DND-41 (cell line): Measurements from ENCODE around the gene UPB1.

Source experiments
- ATAC-seq: fragments of 200-7000 bp; cut with Tn5 transposase; 3 replicates; pipeline ENCODE4 v1.9.1; 2021; ENCODE audit warnings: low read depth; ENCODE audit not compliant: insufficient read depth
- DNase-seq: peaks from one replicate; pipeline ENCODE4 v3.0.0-alpha.2; 2020
- H2AFZ ChIP-seq: 2 replicates; pipeline ENCODE4 v1.6.0; 2012; ENCODE audit warnings: low read depth, low read length
- H3K27ac ChIP-seq: 2 replicates; pipeline ENCODE4 v1.5.1; 2012; ENCODE audit warnings: low read length, inconsistent platforms
- H3K27me3 ChIP-seq: fragments of 200-600 bp; sonication (generic); 2 replicates; pipeline ENCODE4 v1.6.0; 2012; ENCODE audit warnings: low read length, mild to moderate bottlenecking, inconsistent platforms; ENCODE audit not compliant: insufficient read depth, poor library complexity
- H3K36me3 ChIP-seq: 2 replicates; pipeline ENCODE4 v1.5.1; 2012; ENCODE audit warnings: low read length, inconsistent platforms; ENCODE audit not compliant: insufficient read depth
- H3K4me1 ChIP-seq: 2 replicates; pipeline ENCODE4 v1.5.1; 2012; ENCODE audit warnings: mild to moderate bottlenecking, low read length; ENCODE audit not compliant: insufficient read depth
- H3K4me2 ChIP-seq: 2 replicates; pipeline ENCODE4 v1.6.0; 2012; ENCODE audit warnings: mild to moderate bottlenecking, moderate library complexity, low read length, inconsistent platforms; ENCODE audit not compliant: insufficient read depth
- H3K4me3 ChIP-seq, 2 experiments: fragments of 200-600 bp in 1 of 2; shearing (Covaris generic) in 1 of 2; 2 replicates each; pipeline ENCODE4 v1.5.1; 2012 to 2016; ENCODE audit warnings: inconsistent platforms in 2 of 2, low read length in 2 of 2, mild to moderate bottlenecking in 2 of 2, low read depth in 1 of 2, moderate library complexity in 1 of 2
- H3K79me2 ChIP-seq: 2 replicates; pipeline ENCODE4 v1.6.0; 2012; ENCODE audit warnings: low read length, inconsistent platforms; ENCODE audit not compliant: insufficient read depth
- H3K9ac ChIP-seq: 2 replicates; pipeline ENCODE4 v1.6.0; 2012; ENCODE audit warnings: low read depth, mild to moderate bottlenecking, inconsistent platforms, low read length, moderate library complexity
- H3K9me3 ChIP-seq: 2 replicates; pipeline ENCODE4 v1.5.1; 2012; ENCODE audit warnings: low read length, moderate library complexity, mild to moderate bottlenecking, inconsistent platforms; ENCODE audit not compliant: insufficient read depth, severe bottlenecking
- H4K20me1 ChIP-seq: 2 replicates; pipeline ENCODE4 v1.6.0; 2012; ENCODE audit warnings: low read length; ENCODE audit not compliant: insufficient read depth
- EZH2 ChIP-seq: IDR thresholded peaks from 3 replicates; pipeline ENCODE4 v1.6.1; 2012; ENCODE audit warnings: borderline replicate concordance, low read depth, mild to moderate bottlenecking, moderate library complexity, low read length, inconsistent platforms; ENCODE audit not compliant: severe bottlenecking
- TF ChIP-seq, protein P1 (sequence below): IDR thresholded peaks from 2 replicates; pipeline ENCODE4 v1.5.1; 2012; ENCODE audit warnings: borderline replicate concordance, low read length, moderate library complexity, mild to moderate bottlenecking; ENCODE audit not compliant: poor library complexity, severe bottlenecking; ENCODE audit errors: extremely low read depth

Gene UPB1

DNA sequence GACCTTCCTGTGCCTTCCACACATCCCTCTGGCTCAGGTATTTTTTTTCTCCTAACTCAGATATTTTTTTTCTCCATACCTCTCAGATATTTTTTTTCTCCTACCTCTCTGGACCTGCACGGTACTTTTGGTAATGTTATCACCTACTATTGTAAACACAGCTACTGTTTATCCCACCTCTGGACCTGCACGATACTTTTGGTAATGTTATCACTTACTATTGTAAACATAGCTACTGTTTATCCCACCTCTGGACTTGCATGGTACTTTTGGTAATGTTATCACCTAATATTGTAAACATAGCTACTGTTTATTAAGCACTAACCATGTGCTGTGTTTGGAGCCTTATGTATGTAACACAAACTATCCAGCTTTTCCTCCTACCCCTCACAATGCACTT lies 12.1 kb upstream of the UPB1 start:
- no peak overlapping the region for H3K4me2 ChIP-seq
- H3K9ac ChIP-seq: no peak overlapping the region
- H2AFZ ChIP-seq: no peak overlapping the region
- no peaks in the 10 kb centered on the region for H3K27me3 ChIP-seq
- no peaks in the 10 kb centered on the region for H3K9me3 ChIP-seq
- H3K4me3 ChIP-seq: no peak overlapping the region
- no peaks in the 10 kb centered on the region for H3K79me2 ChIP-seq
- H4K20me1 ChIP-seq: no peaks in the 10 kb centered on the region
- no peak for DNase-seq
- no peaks in the 10 kb centered on the region for H3K4me1 ChIP-seq
- ATAC-seq: no peak
- H3K36me3 ChIP-seq: no peaks in the 10 kb centered on the region
- TF ChIP-seq, protein P1, sequence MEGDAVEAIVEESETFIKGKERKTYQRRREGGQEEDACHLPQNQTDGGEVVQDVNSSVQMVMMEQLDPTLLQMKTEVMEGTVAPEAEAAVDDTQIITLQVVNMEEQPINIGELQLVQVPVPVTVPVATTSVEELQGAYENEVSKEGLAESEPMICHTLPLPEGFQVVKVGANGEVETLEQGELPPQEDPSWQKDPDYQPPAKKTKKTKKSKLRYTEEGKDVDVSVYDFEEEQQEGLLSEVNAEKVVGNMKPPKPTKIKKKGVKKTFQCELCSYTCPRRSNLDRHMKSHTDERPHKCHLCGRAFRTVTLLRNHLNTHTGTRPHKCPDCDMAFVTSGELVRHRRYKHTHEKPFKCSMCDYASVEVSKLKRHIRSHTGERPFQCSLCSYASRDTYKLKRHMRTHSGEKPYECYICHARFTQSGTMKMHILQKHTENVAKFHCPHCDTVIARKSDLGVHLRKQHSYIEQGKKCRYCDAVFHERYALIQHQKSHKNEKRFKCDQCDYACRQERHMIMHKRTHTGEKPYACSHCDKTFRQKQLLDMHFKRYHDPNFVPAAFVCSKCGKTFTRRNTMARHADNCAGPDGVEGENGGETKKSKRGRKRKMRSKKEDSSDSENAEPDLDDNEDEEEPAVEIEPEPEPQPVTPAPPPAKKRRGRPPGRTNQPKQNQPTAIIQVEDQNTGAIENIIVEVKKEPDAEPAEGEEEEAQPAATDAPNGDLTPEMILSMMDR: no peak
- no peak for TF ChIP-seq EZH2
- H3K27ac ChIP-seq: no peak overlapping the region

DNA sequence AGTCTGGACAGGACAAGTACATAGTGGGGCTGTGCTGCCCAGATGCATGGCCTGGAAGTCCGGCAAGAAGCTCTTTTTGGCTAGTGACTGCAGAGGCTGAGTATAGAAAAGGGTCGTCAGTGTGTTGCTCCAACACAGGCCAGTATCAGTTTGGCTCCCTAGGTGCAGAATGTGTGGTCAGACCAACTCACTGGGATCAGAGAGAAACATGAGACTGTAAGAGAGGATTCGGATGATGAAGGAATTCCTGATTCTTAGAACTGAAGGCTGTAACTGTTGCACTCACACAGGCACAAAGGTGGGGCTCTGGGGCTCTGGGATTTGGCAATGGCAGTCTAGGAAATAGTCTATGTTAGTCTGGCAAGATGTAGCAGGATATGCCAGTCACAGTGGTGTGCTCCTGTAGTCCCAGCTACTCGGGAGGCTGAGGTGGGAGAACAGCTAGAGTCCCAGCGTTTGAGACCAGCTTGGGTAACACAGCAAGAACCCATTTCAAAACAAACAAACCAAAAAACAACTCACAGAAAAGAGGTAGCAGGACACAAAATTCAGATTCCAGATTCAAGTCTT lies 11.1 kb upstream of the UPB1 start:
- Histone ChIP-seq H4K20me1 (no peaks in the 10 kb centered on the region), H3K4me1 (no peaks in the 10 kb centered on the region), H3K4me2 (no peak overlapping the region), H3K9me3 (no peaks in the 10 kb centered on the region), H3K27me3 (no peaks in the 10 kb centered on the region), H3K27ac (no peak overlapping the region), H3K36me3 (no peaks in the 10 kb centered on the region), H3K4me3 (no peak overlapping the region), H3K9ac (no peak overlapping the region), H2AFZ (no peak overlapping the region), H3K79me2 (no peaks in the 10 kb centered on the region)
- DNase-seq (no peak), ATAC-seq (no peak)
- TF ChIP-seq EZH2: no peak
- TF ChIP-seq, protein P1: no peak

DNA sequence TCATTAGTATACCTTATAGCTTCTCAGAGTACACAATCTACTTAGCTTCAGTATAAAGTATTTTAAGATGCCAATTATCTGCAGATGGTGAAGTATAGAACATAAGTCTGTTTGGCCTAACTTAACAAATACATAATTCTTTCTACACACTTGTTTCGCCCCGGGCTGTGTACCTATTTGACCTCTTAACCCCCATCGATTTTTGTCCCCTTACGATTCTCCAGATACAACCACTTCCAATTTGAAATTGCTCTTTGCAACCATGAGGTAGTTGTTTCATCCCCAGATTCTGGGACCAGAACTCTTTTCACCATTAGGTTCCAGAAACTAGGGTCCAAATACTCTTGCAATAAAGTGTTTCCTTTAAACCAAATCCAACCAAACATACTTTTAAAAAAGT lies 10.0 kb upstream of the UPB1 start:
- Histone ChIP-seq H3K27ac (no peak overlapping the region), H3K4me1 (no peaks in the 10 kb centered on the region)
- no peak for ATAC-seq

More for the DNA sequence above, 10.0 kb upstream of the UPB1 start:
- Histone ChIP-seq H3K9ac (no peak overlapping the region), H3K36me3 (no peaks in the 10 kb centered on the region), H3K27me3 (no peaks in the 10 kb centered on the region), H3K79me2 (no peaks in the 10 kb centered on the region), H4K20me1 (no peaks in the 10 kb centered on the region), H3K9me3 (no peaks in the 10 kb centered on the region), H2AFZ (no peak overlapping the region), H3K4me2 (no peak overlapping the region), H3K4me3 (no peak overlapping the region)
- DNase-seq: no peak
- no peak for TF ChIP-seq EZH2
- TF ChIP-seq, protein P1: no peak
